HCEC 1CT (cell line): ENCODE measurements around the gene GSTK1.
A peak's percentile ranks its signal among the peaks of the same experiment; 100 is the strongest.
"Not testable (repeated sequence)": the region's sequence is repeated elsewhere in the genome, so short reads cannot be mapped to it uniquely, and the experiment has no call there.

Source experiments
- DNase-seq: peaks from one replicate; pipeline ENCODE4 v3.0.0-alpha.2; 2017

Gene GSTK1

DNA sequence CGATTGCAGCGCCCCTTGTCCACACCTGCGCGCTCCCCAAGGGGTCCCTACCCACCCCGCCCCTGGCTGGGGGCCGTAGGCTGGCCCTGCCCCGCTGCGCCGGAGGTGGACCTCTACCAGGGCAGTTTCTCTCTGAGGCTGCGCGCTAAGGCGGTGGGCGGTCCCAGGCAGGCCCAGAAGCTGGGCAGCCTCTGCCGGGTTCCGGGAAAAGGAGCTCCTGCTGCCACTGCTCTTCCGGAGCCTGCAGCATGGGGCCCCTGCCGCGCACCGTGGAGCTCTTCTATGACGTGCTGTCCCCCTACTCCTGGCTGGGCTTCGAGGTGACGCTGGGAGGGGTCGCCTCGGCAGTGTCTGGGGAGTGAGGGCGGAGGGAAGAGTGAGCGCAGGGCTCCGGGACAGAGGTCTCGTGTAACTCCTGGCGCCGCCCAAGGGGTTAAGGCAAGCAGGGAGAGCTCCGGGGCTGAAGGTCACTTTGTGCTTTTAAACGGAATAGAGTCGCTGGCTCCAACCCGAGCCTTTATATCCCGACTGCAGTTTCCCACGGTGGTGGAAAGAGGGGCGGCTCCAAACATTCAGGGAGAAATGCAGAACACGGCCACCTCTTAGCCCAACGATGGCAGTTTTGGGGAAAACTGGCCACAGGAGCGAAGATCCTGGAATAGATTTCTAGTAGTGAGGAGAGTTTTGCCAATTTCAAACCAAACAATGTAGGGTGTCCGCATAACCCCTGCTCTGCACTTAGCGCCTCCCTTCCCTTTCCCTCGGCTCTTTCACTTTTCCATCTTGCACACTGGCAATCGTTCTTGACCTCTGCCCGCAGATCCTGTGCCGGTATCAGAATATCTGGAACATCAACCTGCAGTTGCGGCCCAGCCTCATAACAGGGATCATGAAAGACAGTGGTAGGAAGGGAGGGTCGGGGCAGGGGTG, at the start of gene GSTK1:
TSS of gene GSTK1 (plus strand) at position 176 of the 930 bp plus-strand sequence. CDS start at position 249, 73 bp downstream.
- DNase-seq: peak; percentile 67

DNA sequence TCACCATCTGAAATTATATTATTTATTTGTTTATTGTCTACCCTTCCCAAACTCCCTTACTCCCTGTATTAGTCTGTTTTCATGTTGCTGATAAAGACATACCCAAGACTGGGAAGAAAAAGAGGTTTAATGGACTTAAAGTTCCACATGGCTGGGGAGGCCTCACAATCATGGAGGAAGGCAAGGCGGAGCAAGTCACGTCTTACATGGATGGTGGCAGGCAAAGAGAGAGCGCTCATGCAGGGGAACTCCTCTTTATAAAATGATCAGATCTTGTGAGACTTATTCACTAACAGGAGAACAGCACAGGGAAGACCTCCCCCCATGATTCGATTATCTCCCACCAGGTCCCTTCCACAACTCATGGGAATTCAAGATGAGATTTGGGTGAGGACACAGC, 49.8 kb upstream of the GSTK1 start:
- DNase-seq: not testable (repeated sequence)

- peak; percentile 76 for DNase-seq
Observed at GRCh38 chr7:143214789-143215679, 48.2 kb upstream of the GSTK1 start.

DNA sequence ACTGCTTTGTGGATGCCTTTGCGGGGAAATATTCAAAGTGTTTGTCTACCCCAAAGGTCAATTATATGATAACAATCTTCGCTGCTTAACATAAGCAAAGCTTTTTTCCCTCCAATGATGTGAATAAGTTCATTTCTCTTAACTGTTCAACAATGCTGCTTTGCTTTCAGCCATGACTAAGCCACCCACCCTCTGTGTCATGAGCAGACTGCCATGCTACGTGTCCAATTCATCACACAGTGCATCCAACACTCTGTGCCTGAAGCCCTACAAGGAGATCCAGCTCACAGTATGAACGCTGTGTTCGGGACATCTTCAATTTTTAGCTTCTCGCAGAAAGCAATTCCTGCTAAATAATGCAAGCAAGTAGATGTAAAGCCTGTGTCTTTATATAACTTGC, 47.1 kb upstream of the GSTK1 start:
- DNase-seq: peak; percentile 57

DNA sequence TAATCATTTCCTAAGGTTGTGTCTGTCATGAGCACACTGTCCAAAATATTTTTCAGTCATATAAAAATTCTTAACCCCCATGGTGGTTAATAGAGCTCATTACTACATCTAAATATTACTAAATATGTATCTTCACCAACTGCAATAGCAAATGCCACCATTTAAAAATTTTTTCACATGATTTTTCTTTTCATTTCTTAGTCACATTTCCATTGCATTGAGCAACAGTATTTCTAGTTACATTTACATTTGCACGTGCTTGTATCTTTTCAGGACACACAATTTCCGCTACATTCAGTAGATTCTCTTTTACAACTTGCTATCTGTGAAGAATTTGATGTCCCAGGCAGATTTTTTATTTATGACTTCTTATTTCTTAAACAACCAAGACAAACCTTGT, 46.6 kb upstream of the GSTK1 start:
- DNase-seq: no peak

- DNase-seq: no peak
Observed at GRCh38 chr7:143217806-143218205, 45.4 kb upstream of the GSTK1 start.

- no peak for DNase-seq
Observed at GRCh38 chr7:143221286-143221685, 42.0 kb upstream of the GSTK1 start.

DNA sequence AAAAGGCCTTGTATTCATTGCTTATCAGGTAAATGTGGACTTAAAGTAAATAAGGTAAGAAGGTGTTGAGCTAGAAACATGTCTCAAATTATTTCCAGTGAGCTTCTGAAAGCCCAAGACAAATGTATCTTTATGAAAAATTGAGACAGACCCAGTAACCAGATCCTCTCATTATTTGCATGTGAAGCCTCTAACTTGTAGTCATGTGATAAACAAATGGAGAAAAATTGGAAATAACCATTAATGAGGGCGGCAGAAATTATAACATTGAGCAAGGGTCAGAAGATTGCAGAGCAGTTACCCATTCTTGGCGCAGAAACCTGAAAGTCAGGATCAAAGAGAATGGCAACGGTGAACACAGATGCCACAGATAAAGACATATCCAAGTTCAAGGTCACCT, 41.5 kb upstream of the GSTK1 start, which contains the start of gene TAS2R40:
TSS of gene TAS2R40 (plus strand) at position 301 of the 400 bp plus-strand sequence. CDS start at position 343, 42 bp downstream.
- DNase-seq: no peak

DNA sequence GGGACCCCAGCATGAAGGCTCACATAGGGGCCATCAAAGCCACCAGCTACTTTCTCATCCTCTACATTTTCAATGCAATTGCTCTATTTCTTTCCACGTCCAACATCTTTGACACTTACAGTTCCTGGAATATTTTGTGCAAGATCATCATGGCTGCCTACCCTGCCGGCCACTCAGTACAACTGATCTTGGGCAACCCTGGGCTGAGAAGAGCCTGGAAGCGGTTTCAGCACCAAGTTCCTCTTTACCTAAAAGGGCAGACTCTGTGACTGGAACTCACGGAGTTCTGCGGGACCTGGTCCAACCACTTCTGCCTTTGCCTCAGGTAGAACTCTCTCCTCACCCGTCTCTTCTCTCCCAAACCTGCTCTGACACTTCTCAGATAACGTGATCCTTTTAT, 40.5 kb upstream of the GSTK1 start:
- DNase-seq: no peak

DNA sequence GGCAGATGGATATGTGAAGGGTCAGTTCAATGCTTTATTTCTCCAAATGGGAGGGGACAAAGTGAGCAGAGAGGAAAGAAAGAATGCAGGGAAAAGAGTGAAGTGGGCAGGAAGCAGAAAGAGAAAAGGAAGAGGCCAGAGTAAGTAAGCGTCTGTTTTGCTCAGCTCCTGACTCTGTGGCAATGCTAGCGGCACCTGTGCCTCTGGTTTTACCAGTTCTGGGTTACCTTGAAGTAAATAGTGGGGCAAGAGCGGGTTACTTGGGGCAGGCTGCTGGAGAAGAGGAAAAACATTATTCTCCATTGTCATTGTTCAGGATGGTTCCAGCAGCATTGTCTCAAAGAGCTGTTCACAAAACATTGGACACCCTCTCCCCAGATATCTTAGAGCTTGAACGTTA, 39.5 kb upstream of the GSTK1 start:
- no peak for DNase-seq

DNA sequence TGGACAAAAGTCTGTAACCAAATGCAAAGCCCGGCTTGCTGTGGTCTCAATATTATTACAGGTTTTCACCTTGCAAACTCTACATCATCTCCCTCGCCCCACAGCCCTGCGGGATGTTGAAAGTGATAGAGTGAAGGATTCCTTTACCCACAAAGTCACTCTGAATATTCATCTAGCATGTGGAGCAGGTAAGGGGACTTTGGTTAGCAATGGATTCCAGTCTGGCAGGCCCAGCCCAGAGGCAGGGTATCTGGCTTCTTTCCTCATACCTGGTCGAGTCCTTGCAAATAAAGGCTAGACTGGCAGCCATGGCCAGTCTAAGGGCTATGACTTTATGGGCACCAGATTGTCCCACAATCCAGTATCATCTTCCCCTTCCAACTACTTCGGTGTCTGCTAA, 38.2 kb upstream of the GSTK1 start:
- DNase-seq: no peak

DNA sequence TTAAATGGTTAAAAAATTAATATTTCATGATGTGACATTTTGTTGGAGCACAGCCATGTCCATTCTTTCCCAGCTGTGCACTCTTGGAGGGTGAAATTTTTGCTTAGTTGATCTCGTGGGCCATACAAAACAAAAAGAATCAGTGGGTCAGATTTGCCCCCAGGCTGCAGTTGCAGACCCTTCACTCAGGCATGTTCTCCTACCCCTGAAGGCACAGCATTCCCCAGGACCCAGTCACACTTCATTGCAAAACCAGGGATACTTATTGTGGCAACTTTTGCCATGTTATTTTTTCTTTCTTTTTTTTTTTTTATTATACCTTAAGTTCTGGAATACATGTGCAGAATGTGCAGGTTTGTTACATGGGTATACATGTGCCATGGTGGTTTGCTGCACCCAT, 35.4 kb upstream of the GSTK1 start:
- no peak for DNase-seq

DNA sequence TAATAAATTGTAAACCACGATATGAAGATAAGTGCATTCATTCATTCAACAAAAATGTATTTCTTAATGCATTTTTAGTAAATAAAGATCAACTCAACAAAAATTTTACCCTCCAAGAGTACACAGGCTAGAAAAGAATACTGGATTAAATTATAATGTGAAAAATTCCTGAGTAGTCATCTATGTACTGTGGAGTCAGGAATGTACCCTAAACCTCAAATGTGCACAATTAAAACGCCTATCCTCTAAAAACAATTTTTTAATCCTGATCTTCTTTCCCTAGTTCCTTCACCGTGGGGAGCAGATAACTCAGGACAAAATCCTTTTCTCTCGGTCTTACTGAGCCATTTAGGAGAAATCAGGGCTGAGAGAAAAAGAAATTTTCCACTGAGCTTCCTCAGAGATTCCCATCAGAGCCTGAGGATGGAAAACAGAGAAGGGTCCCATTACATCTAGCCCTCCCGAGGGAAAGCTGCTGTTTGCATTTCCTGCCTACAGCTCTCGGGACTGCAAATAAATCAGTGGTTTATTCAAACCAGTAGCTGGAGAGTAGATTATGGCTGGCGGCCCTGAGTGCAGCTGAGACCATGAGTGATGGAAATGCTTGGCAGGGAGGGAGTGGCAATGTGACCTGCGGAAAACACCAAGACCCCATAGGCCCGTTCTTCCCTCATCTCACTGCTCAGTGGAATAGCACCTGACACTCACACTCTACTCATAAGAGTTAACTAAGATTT, 34.0 kb upstream of the GSTK1 start:
- DNase-seq: no peak

- DNase-seq: no peak
Observed at GRCh38 chr7:143230602-143231457, 32.4 kb upstream of the GSTK1 start.

DNA sequence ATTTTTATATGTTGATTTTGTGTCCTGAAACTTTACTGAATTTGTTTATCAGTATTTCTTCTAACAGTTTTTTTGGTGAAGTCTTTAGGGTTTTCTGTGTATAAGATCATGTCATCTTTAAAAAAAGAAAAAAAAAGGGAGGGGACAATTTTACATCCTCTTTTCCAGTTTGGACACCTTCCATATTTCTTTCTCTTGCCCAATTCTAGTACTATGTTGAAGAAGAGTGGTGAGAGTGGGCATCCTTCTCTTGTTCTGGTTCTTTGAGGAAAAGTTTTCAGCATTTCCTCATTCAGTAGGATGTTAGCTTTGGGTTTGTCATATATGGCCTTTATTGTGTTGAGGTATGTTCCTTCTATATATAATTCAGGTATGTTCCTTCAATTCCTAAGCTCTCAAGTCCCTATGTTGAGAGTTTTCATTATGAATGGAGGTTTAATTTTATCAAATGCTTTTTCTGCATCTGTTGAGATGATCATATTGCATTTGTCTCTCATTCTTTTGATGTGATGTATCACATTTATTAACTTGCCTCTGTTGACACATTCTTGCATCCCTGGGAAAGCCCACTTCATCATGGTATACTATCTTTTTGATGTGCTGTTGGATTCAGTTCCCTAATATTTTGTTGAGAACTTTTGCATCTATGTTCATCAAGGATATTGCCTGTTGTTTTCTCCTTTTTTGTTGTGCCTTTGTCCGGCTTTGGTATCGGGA, 29.3 kb upstream of the GSTK1 start:
- DNase-seq: no peak

DNA sequence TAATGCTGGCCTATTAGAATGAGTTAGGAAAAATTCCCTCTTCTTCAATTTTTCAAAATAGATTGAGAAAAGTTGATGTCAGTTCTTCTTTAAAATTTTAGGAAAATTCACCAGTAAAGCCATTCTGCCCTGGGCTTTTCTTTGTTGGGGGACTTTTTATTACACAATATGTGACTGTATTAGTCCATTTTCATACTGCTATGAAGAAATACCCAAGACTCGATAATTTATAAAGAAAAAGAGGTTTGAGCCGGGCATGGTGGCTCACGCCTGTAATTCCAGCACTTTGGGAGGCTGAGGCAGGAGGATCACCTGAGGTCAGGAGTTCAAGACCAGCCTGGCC, 28.7 kb upstream of the GSTK1 start:
- no peak for DNase-seq

DNA sequence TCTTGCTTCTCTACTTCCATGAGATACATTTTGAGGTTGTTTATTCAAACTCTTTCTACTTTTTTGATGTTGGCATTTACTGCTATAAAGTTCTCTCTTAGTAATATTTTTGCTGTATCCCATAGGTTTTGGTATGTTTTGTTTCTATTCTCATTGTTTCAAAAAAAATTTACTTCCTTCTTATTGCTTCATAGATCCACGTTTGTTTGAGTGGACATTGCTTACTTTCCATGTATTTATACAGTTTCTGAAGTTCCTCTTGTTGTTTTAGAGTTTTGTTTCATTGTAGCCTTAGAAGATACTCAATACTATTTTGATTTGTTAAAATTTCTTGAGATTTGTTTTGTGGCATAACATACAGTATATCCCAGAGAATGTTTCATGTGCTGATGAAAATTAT, 27.7 kb upstream of the GSTK1 start:
- DNase-seq: no peak

DNA sequence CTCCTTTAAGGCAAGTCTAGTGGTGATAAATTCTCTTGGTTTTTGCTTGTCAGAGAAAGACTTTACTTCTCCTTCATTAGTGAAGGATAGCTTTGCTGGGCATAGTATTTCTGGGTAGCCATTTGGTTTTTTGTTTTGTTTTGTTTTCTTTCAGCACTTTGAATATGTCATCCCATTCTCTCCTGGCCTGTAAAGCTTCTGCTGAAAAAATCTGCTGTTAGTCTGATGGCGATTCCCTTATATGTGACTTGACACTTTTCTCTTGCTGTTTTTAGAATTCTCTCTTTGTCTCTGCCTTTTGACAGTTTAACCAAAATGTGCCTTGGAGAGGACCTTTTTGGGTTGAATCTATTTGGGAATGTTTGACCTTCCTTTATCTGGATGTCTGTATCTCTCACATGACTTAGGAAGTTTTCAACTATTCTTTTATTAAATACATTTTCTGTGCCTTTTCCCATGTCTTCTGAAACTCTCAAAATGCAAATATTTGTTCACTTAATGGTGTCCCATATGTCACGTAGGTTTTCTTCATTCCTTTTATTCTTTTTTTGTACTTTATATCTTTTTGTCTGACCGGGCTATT, 26.7 kb upstream of the GSTK1 start:
- no peak for DNase-seq

GRCh38 chr7:143237366-143237765, 25.9 kb upstream of the GSTK1 start:
- no peak for DNase-seq

DNA sequence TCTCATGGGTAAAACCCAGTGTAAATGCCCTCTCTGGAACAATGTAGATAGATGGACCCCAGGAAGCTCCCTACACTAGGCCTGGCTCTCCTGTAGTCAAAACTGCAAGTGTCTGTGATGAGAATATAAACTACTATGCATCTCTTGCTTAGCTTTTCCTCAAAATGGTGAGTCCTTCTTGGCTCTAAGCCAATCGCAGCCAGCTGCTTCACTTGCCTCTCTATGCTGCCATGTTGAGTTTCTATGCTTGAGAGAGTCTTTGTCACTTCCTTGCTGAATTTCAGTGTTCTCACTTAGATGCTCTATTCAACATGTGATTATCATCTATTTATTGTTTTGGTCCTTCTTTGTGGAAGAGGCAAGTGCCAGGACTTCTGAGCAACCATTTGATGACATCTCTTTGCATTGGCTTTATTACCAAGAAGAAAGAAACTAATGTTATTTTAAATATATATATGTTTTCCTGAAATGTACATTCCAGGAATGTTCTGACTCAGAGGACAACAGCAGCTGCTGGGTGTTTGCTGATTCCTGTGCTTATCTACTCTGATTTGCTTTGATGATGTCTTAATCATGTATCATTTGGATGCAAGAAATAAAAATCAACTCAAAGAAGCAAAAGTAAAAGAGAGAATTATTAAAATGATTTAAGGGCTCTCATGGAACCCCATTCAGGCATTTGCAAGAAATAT, 24.8 kb upstream of the GSTK1 start:
- DNase-seq: no peak
